NT2/D1 (cell line): Measurements from ENCODE around the gene PLD1.

ENCODE experiments used
- DNase-seq: peaks from one replicate; pipeline ENCODE4 v3.0.0-alpha.2; 2011; ENCODE audit warnings: low read depth, low spot score
- H3K27me3 ChIP-seq: 2 replicates; pipeline ENCODE4 v1.6.0; 2011; ENCODE audit warnings: mild to moderate bottlenecking; ENCODE audit not compliant: insufficient read length, insufficient read depth
- H3K36me3 ChIP-seq: 2 replicates; pipeline ENCODE4 v1.6.1; 2011; ENCODE audit warnings: mild to moderate bottlenecking, low read length, mixed read lengths; ENCODE audit not compliant: insufficient read depth, insufficient read length
- H3K4me1 ChIP-seq: 2 replicates; pipeline ENCODE4 v1.5.1; 2011; ENCODE audit not compliant: insufficient read depth, insufficient read length
- H3K4me3 ChIP-seq: 2 replicates; pipeline ENCODE4 v1.5.1; 2011; ENCODE audit warnings: low read depth; ENCODE audit not compliant: insufficient read length
- H3K9ac ChIP-seq: 2 replicates; pipeline ENCODE4 v1.6.0; 2011; ENCODE audit warnings: low read depth; ENCODE audit not compliant: insufficient read length
- H3K9me3 ChIP-seq: 2 replicates; pipeline ENCODE4 v1.5.1; 2011; ENCODE audit warnings: mild to moderate bottlenecking, low read length; ENCODE audit not compliant: insufficient read depth
- SUZ12 ChIP-seq: IDR thresholded peaks from 2 replicates; pipeline ENCODE4 v1.6.1; 2011; ENCODE audit not compliant: insufficient read length, insufficient read depth; ENCODE audit errors: extremely low read depth
- YY1 ChIP-seq: IDR thresholded peaks from 2 replicates; pipeline ENCODE4 v1.6.1; 2011; ENCODE audit not compliant: insufficient read length, insufficient read depth
- ZNF274 ChIP-seq: IDR thresholded peaks from 2 replicates; pipeline ENCODE4 v1.6.1; 2011; ENCODE audit warnings: mild to moderate bottlenecking, low read depth, low read length

Gene PLD1

GRCh38 chr3:171827836-171828458, 17.7 kb upstream of the PLD1 start:
- H3K4me1 ChIP-seq: no peaks in the 10 kb centered on the region
- H3K9me3 ChIP-seq: no peaks in the 10 kb centered on the region
- no peak overlapping the region for H3K4me3 ChIP-seq
- TF ChIP-seq YY1 (no peak), ZNF274 (no peak), SUZ12 (no peak)
- no peak for DNase-seq
- H3K36me3 ChIP-seq: no peaks in the 10 kb centered on the region
- no peaks in the 10 kb centered on the region for H3K27me3 ChIP-seq
- no peak overlapping the region for H3K9ac ChIP-seq

DNA sequence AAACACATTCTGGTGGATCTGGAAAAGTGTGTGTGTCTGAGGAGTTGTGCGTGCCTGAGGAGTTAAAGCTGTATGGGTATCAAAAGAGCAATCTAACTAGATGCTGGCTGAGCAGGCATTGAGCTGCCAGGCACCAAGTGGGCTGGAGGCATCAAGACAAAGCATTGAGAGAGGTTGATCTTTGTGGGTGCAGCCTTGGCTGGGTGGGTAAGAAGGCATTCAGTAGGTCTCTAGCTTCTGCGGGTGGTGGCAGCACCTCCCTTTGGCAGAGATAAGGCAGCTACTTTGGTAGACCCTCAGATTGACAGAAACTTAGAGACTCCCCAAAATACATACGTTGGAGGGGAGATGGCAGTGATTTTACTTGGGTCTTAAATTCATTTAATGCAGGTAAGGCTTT, 17.1 kb upstream of the PLD1 start:
- Histone ChIP-seq H3K9me3 (no peaks in the 10 kb centered on the region), H3K36me3 (no peaks in the 10 kb centered on the region), H3K4me3 (no peak overlapping the region), H3K27me3 (no peaks in the 10 kb centered on the region), H3K9ac (no peak overlapping the region), H3K4me1 (no peaks in the 10 kb centered on the region)
- DNase-seq: no peak
- TF ChIP-seq YY1 (no peak), ZNF274 (no peak), SUZ12 (no peak)

DNA sequence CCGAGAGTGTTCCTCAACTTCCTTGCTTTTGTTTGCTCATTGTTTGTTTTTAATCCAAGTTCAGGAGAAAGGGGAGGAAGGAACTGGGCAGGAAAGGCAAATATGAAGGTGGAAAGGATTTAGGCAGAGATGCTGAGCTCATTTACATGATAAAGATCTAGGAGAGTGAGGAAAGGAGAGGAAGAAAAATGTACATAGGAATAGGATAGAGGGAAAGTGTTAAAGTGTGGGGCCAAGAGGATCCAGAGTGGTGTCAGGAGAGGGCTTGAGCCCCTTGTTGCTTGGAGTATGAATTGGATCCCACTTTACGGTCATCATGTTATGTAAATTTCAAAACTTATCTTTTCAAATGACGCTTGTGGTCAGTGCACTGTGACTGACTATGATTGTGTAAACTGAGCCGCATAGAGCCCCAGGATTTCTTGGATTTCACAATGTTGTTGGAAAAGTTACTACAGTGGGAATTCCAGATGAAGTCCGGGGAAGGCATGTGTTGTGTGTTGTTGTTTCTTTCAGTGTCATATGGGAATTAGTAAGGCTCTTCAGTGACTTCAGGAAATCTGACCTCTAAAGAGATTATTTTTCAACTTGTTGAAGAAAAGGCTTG, 15.0 kb upstream of the PLD1 start:
- no peak overlapping the region for H3K4me3 ChIP-seq
- no peak overlapping the region for H3K9ac ChIP-seq
- H3K27me3 ChIP-seq: no peaks in the 10 kb centered on the region
- no peaks in the 10 kb centered on the region for H3K36me3 ChIP-seq
- no peaks in the 10 kb centered on the region for H3K4me1 ChIP-seq
- H3K9me3 ChIP-seq: no peaks in the 10 kb centered on the region
- no peak for DNase-seq
- TF ChIP-seq ZNF274 (no peak), YY1 (no peak), SUZ12 (no peak)

DNA sequence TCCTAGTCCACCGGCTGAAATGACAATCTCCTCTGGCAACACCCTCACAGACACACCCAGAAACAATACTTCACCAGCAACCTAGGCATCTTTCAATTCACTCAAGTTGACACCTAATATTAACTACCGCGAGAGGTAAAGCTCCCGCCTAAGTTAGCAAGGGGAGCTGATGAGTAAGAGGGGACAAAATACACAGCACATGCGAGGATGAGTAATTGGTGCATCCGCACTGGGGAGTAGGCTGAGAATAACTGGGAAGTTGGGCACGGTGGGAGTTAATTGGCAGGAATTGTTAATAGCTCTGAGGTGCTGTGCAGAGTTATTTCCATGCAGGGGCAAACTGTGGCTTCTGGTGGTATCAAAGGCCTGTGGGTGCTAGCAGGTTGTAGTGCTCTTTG, 14.5 kb upstream of the PLD1 start:
- TF ChIP-seq ZNF274: no peak
- TF ChIP-seq YY1: no peak
- no peak for TF ChIP-seq SUZ12
- no peaks in the 10 kb centered on the region for H3K36me3 ChIP-seq
- DNase-seq: no peak
- H3K9me3 ChIP-seq: no peaks in the 10 kb centered on the region
- H3K4me1 ChIP-seq: no peaks in the 10 kb centered on the region
- H3K4me3 ChIP-seq: no peak overlapping the region
- H3K9ac ChIP-seq: no peak overlapping the region
- no peaks in the 10 kb centered on the region for H3K27me3 ChIP-seq

DNA sequence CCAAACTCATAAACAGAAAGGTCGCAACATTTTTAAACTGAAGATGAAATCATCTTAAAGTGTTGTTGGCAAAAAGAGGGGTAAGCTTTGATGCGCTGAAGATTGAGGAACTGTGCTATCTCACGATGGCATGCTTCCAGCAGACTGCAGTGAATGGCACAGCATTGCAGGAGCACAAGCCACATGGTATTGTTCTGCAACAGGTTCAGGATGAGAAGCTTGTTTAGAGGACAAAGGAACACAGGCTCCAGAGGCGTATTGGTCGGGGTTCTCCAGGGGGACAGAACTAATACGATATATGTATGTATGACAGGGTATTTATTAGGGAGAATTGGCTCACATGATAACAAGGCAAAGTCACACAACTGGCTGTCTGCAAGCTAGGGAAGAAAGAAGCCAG, 13.8 kb upstream of the PLD1 start:
- Histone ChIP-seq H3K9me3 (no peaks in the 10 kb centered on the region), H3K36me3 (no peaks in the 10 kb centered on the region), H3K4me3 (no peak overlapping the region), H3K9ac (no peak overlapping the region), H3K4me1 (no peaks in the 10 kb centered on the region), H3K27me3 (no peaks in the 10 kb centered on the region)
- no peak for DNase-seq
- no peak for TF ChIP-seq YY1
- TF ChIP-seq ZNF274: no peak
- no peak for TF ChIP-seq SUZ12

GRCh38 chr3:171822431-171823106, 12.3 kb upstream of the PLD1 start:
- TF ChIP-seq SUZ12: no peak
- no peak for TF ChIP-seq YY1
- no peak for TF ChIP-seq ZNF274
- no peak overlapping the region for H3K4me3 ChIP-seq
- 0 out of 2 replicates have a peak, but pooled peaks cover 4% of the 10 kb centered on the region for H3K9me3 ChIP-seq
- no peak overlapping the region for H3K9ac ChIP-seq
- DNase-seq: no peak
- no peaks in the 10 kb centered on the region for H3K4me1 ChIP-seq
- no peaks in the 10 kb centered on the region for H3K27me3 ChIP-seq
- H3K36me3 ChIP-seq: no peaks in the 10 kb centered on the region

DNA sequence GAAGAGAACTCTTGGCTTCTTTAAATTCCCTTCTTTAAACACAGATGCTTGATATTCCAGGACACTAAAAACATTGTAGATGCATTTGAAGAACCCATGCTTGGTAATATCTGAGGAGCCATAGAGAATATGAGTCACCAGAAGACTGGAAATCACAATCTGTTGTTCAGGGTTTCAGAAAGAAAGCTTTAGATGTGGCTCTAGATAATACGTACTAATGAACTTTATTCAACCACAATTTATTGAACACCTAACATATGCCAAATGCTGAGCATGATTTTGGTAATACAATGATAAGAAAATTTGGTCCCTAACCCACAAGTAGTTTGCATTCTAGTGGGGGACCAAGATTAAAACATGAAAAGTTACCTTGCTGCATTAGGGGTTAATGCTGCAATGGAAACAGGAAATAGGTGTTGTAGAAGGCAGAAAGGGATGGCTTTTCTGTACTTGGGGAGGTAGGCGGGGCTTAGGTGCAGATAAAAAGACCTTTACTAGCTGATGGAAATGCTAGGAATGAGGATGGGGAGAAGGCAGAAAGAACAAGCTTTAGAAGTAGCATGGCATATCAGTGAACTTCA, 11.6 kb upstream of the PLD1 start:
- H3K9me3 ChIP-seq: 0 out of 2 replicates have a peak, but pooled peaks cover 4% of the 10 kb centered on the region
- DNase-seq: no peak
- H3K36me3 ChIP-seq: no peaks in the 10 kb centered on the region
- TF ChIP-seq ZNF274: no peak
- TF ChIP-seq SUZ12: no peak
- no peak for TF ChIP-seq YY1
- no peak overlapping the region for H3K4me3 ChIP-seq
- H3K9ac ChIP-seq: no peak overlapping the region
- H3K27me3 ChIP-seq: no peaks in the 10 kb centered on the region
- no peaks in the 10 kb centered on the region for H3K4me1 ChIP-seq
